KMS-11 (cell line): ENCODE measurements around the gene MTIF3.

Source experiments
- H2AFZ ChIP-seq: fragments of 200-600 bp; sonication (generic); 2 replicates; pipeline ENCODE4 v1.6.1; 2016; ENCODE audit warnings: antibody characterized with exemption, mixed run types, low read depth
- H3K27ac ChIP-seq: fragments of 200-600 bp; sonication (generic); 2 replicates; pipeline ENCODE4 v1.6.1; 2016; ENCODE audit warnings: mild to moderate bottlenecking, mixed run types
- H3K27me3 ChIP-seq: fragments of 200-600 bp; sonication (generic); 2 replicates; pipeline ENCODE4 v1.6.1; 2017; ENCODE audit warnings: mild to moderate bottlenecking, low read depth, mixed run types, moderate library complexity; ENCODE audit not compliant: insufficient read depth
- H3K36me3 ChIP-seq: fragments of 200-600 bp; sonication (generic); 2 replicates; pipeline ENCODE4 v1.6.1; 2017; ENCODE audit warnings: mild to moderate bottlenecking, mixed run types; ENCODE audit not compliant: insufficient read depth
- H3K4me1 ChIP-seq: fragments of 200-600 bp; sonication (generic); 2 replicates; pipeline ENCODE4 v1.6.1; 2016; ENCODE audit warnings: mild to moderate bottlenecking, low read depth, mixed run types; ENCODE audit not compliant: poor library complexity, severe bottlenecking
- H3K4me2 ChIP-seq: fragments of 200-600 bp; sonication (generic); 2 replicates; pipeline ENCODE4 v1.7.0; 2016; ENCODE audit warnings: mild to moderate bottlenecking, mixed run types
- H3K4me3 ChIP-seq: fragments of 200-600 bp; sonication (generic); IDR thresholded peaks from 2 replicates; pipeline ENCODE4 v1.6.1; 2017; ENCODE audit warnings: low read depth, low read length, mixed read lengths; ENCODE audit not compliant: insufficient read depth
- H3K79me2 ChIP-seq: fragments of 200-600 bp; sonication (generic); 2 replicates; pipeline ENCODE4 v1.6.1; 2016; ENCODE audit warnings: low read depth, mixed run types; ENCODE audit not compliant: insufficient read depth
- H3K9ac ChIP-seq: fragments of 200-600 bp; sonication (generic); 2 replicates; pipeline ENCODE4 v1.6.1; 2016; ENCODE audit warnings: mild to moderate bottlenecking, mixed run types
- H4K20me1 ChIP-seq: fragments of 200-600 bp; sonication (generic); 2 replicates; pipeline ENCODE4 v1.6.1; 2016; ENCODE audit warnings: mild to moderate bottlenecking, mixed run types; ENCODE audit not compliant: insufficient read depth
- CTCF ChIP-seq: fragments of 200-600 bp; sonication (generic); conservative IDR thresholded peaks from 2 replicates; pipeline ENCODE4 v1.6.1; 2017; ENCODE audit warnings: low read depth, mild to moderate bottlenecking, antibody characterized with exemption, low read length, moderate library complexity, mixed read lengths

The MTIF3 gene

GRCh38 chr13:27391471-27391870, 58.9 kb downstream of the MTIF3 start:
- no peak for TF ChIP-seq CTCF
- no peaks in the 10 kb centered on the region for H3K79me2 ChIP-seq
- H3K9ac ChIP-seq: no peak overlapping the region
- no peaks in the 10 kb centered on the region for H4K20me1 ChIP-seq
- H3K4me1 ChIP-seq: no peaks in the 10 kb centered on the region
- H3K27me3 ChIP-seq: no peaks in the 10 kb centered on the region
- H2AFZ ChIP-seq: no peak overlapping the region
- no peaks in the 10 kb centered on the region for H3K36me3 ChIP-seq
- no peak overlapping the region for H3K27ac ChIP-seq
- H3K4me3 ChIP-seq: no peak overlapping the region
- no peak overlapping the region for H3K4me2 ChIP-seq

- H3K4me2 ChIP-seq: no peak overlapping the region
- H3K4me3 ChIP-seq: no peak overlapping the region
- no peaks in the 10 kb centered on the region for H3K79me2 ChIP-seq
- TF ChIP-seq CTCF: no peak
- H4K20me1 ChIP-seq: no peaks in the 10 kb centered on the region
- no peak overlapping the region for H2AFZ ChIP-seq
- H3K27ac ChIP-seq: no peak overlapping the region
- no peaks in the 10 kb centered on the region for H3K27me3 ChIP-seq
- no peaks in the 10 kb centered on the region for H3K36me3 ChIP-seq
- H3K9ac ChIP-seq: no peak overlapping the region
- H3K4me1 ChIP-seq: no peaks in the 10 kb centered on the region
Observed at GRCh38 chr13:27389891-27390290, 60.5 kb downstream of the MTIF3 start.

GRCh38 chr13:27388241-27388640, 62.1 kb downstream of the MTIF3 start:
- Histone ChIP-seq H3K79me2 (no peaks in the 10 kb centered on the region), H2AFZ (no peak overlapping the region), H4K20me1 (no peaks in the 10 kb centered on the region), H3K9ac (no peak overlapping the region), H3K4me3 (no peak overlapping the region), H3K4me1 (no peaks in the 10 kb centered on the region), H3K4me2 (no peak overlapping the region), H3K27me3 (no peaks in the 10 kb centered on the region), H3K36me3 (no peaks in the 10 kb centered on the region), H3K27ac (no peak overlapping the region)
- TF ChIP-seq CTCF: no peak
